SU-DHL-6 (cell line): ENCODE results near the gene RPS6KA2.

Experiments used
- H2AFZ ChIP-seq: fragments of 200-600 bp; sonication (generic); 2 replicates; pipeline ENCODE4 v1.6.1; 2014; ENCODE audit warnings: low read depth, mild to moderate bottlenecking, moderate library complexity, mixed read lengths, antibody characterized with exemption, low read length; ENCODE audit not compliant: severe bottlenecking
- H3F3A ChIP-seq: fragments of 200-600 bp; shearing (Covaris generic); 2 replicates; pipeline ENCODE4 v1.6.0; 2016; ENCODE audit warnings: antibody characterized with exemption, mild to moderate bottlenecking; ENCODE audit not compliant: insufficient read depth
- H3K27ac ChIP-seq: fragments of 200-600 bp; sonication (generic); 2 replicates; pipeline ENCODE4 v1.5.1; 2016; ENCODE audit warnings: low read depth, mild to moderate bottlenecking, low read length, moderate library complexity, mixed read lengths
- H3K27me3 ChIP-seq: fragments of 200-600 bp; sonication (generic), shearing (Covaris generic); 2 replicates; pipeline ENCODE4 v1.6.0; 2014; ENCODE audit warnings: mild to moderate bottlenecking, low read length
- H3K36me3 ChIP-seq: fragments of 200-600 bp; sonication (generic); 2 replicates; pipeline ENCODE4 v1.6.1; 2014; ENCODE audit warnings: mild to moderate bottlenecking, low read length, mixed read lengths
- H3K4me2 ChIP-seq: fragments of 300-600, 200-600 bp; shearing (Covaris generic), sonication (generic); 2 replicates; pipeline ENCODE4 v1.6.0; 2014; ENCODE audit warnings: low read length, low read depth, mild to moderate bottlenecking; ENCODE audit not compliant: poor library complexity, severe bottlenecking
- H3K4me3 ChIP-seq: fragments of 200-600 bp; sonication (generic); 2 replicates; pipeline ENCODE4 v1.5.1; 2014; ENCODE audit warnings: antibody characterized with exemption, low read length, mild to moderate bottlenecking, mixed read lengths; ENCODE audit not compliant: insufficient read depth, poor library complexity, severe bottlenecking
- H3K79me2 ChIP-seq: fragments of 200-600 bp; sonication (generic); 2 replicates; pipeline ENCODE4 v1.6.1; 2014; ENCODE audit warnings: mild to moderate bottlenecking, low read length, moderate library complexity; ENCODE audit not compliant: insufficient read depth
- H3K9ac ChIP-seq: fragments of 200-600 bp; sonication (generic); 2 replicates; pipeline ENCODE4 v1.7.0; 2014; ENCODE audit warnings: mild to moderate bottlenecking, low read length
- H3K9me2 ChIP-seq: fragments of 200-600 bp; sonication (generic); replicated peaks from 2 replicates; pipeline ENCODE4 v1.6.1; 2014; ENCODE audit warnings: low read length; ENCODE audit not compliant: insufficient read depth
- H3K9me3 ChIP-seq: fragments of 200-600 bp; sonication (generic); 2 replicates; pipeline ENCODE4 v1.6.1; 2014; ENCODE audit warnings: low read length, mixed read lengths; ENCODE audit not compliant: insufficient read depth
- H4K20me1 ChIP-seq: fragments of 200-600 bp; sonication (generic); 2 replicates; pipeline ENCODE4 v1.6.1; 2014; ENCODE audit warnings: low read depth, mild to moderate bottlenecking, antibody characterized with exemption, low read length, moderate library complexity, mixed read lengths
- EZH2phosphoT487 ChIP-seq: fragments of 200-600 bp; sonication (generic), shearing (Covaris generic); conservative IDR thresholded peaks from 2 replicates; pipeline ENCODE4 v1.6.1; 2018; ENCODE audit warnings: mild to moderate bottlenecking, antibody characterized with exemption, low read length, moderate library complexity, mixed read lengths
- TF ChIP-seq, protein P1 (sequence below): fragments of 200-600 bp; sonication (generic); IDR thresholded peaks from one replicate; pipeline ENCODE4 v1.5.1; 2017; ENCODE audit warnings: antibody characterized with exemption, mild to moderate bottlenecking, low read length, moderate library complexity; ENCODE audit not compliant: insufficient read depth, poor library complexity, severe bottlenecking

Gene RPS6KA2

GRCh38 chr6:166379103-166379586, 247.9 kb downstream of the RPS6KA2 start:
- no peaks in the 10 kb centered on the region for H3K9me3 ChIP-seq
- no peaks in the 10 kb centered on the region for H4K20me1 ChIP-seq
- no peak for TF ChIP-seq EZH2phosphoT487
- TF ChIP-seq, protein P1, sequence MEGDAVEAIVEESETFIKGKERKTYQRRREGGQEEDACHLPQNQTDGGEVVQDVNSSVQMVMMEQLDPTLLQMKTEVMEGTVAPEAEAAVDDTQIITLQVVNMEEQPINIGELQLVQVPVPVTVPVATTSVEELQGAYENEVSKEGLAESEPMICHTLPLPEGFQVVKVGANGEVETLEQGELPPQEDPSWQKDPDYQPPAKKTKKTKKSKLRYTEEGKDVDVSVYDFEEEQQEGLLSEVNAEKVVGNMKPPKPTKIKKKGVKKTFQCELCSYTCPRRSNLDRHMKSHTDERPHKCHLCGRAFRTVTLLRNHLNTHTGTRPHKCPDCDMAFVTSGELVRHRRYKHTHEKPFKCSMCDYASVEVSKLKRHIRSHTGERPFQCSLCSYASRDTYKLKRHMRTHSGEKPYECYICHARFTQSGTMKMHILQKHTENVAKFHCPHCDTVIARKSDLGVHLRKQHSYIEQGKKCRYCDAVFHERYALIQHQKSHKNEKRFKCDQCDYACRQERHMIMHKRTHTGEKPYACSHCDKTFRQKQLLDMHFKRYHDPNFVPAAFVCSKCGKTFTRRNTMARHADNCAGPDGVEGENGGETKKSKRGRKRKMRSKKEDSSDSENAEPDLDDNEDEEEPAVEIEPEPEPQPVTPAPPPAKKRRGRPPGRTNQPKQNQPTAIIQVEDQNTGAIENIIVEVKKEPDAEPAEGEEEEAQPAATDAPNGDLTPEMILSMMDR: no peak
- no peaks in the 10 kb centered on the region for H3K79me2 ChIP-seq
- no peaks in the 10 kb centered on the region for H3K27me3 ChIP-seq
- no peak overlapping the region for H2AFZ ChIP-seq
- no peaks in the 10 kb centered on the region for H3K9me2 ChIP-seq
- H3K27ac ChIP-seq: no peak overlapping the region
- H3F3A ChIP-seq: no peaks in the 10 kb centered on the region; the same call in 1 of the 2 replicates
- H3K4me3 ChIP-seq: no peak overlapping the region
- no peaks in the 10 kb centered on the region for H3K36me3 ChIP-seq
- H3K4me2 ChIP-seq: no peak overlapping the region
- H3K9ac ChIP-seq: no peak overlapping the region

DNA sequence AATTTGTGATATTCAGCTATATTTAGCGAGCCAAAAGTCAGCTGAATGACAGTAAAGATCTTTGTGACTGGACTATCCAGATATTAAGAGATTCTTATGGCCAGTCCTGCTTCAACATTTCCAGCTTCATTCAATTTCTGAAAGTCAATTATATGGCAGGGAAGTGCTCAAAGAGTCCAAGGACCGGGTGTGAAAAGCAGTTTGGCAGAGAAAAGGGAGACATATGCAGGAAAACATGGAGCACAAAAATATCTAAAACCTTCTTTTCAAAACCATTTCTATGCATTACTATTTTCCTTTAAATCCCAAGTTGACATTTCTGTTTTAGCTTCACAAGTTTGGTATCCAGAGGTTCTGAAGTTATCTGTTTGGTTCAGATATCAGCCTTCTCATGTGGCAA, 249.3 kb downstream of the RPS6KA2 start:
- no peak overlapping the region for H3K4me2 ChIP-seq
- H2AFZ ChIP-seq: no peak overlapping the region
- no peaks in the 10 kb centered on the region for H3K79me2 ChIP-seq
- no peak overlapping the region for H3K4me3 ChIP-seq
- H3K36me3 ChIP-seq: no peaks in the 10 kb centered on the region
- H3K9ac ChIP-seq: no peak overlapping the region
- no peaks in the 10 kb centered on the region for H4K20me1 ChIP-seq
- no peaks in the 10 kb centered on the region for H3K9me3 ChIP-seq
- no peaks in the 10 kb centered on the region; the same call in 1 of the 2 replicates for H3F3A ChIP-seq
- H3K27me3 ChIP-seq: no peaks in the 10 kb centered on the region
- H3K9me2 ChIP-seq: no peaks in the 10 kb centered on the region
- no peak overlapping the region for H3K27ac ChIP-seq
- TF ChIP-seq EZH2phosphoT487: no peak
- TF ChIP-seq, protein P1: no peak

- H3K4me3 ChIP-seq: no peak overlapping the region
- H3K9ac ChIP-seq: no peak overlapping the region
- TF ChIP-seq, protein P1: no peak
- no peak for TF ChIP-seq EZH2phosphoT487
- no peaks in the 10 kb centered on the region for H3K27me3 ChIP-seq
- no peaks in the 10 kb centered on the region for H3K79me2 ChIP-seq
- H3K4me2 ChIP-seq: no peak overlapping the region
- no peak overlapping the region for H2AFZ ChIP-seq
- H3K9me2 ChIP-seq: no peaks in the 10 kb centered on the region
- no peaks in the 10 kb centered on the region for H4K20me1 ChIP-seq
- no peaks in the 10 kb centered on the region for H3K36me3 ChIP-seq
- no peaks in the 10 kb centered on the region for H3F3A ChIP-seq
- H3K9me3 ChIP-seq: no peaks in the 10 kb centered on the region
- no peak overlapping the region for H3K27ac ChIP-seq
Observed at GRCh38 chr6:166375013-166375412, 252.0 kb downstream of the RPS6KA2 start.
